Measurements from ENCODE around the gene DOCK11. TPM values are rescaled to one million over a fixed set of nuclear protein-coding genes. Genes with fewer than 3 reads are reported as not detected.

Gene DOCK11
- polyA plus RNA-seq, 1 of the 3 experiments (the other 2 are of a cell fraction) = 34.8 TPM

DNA sequence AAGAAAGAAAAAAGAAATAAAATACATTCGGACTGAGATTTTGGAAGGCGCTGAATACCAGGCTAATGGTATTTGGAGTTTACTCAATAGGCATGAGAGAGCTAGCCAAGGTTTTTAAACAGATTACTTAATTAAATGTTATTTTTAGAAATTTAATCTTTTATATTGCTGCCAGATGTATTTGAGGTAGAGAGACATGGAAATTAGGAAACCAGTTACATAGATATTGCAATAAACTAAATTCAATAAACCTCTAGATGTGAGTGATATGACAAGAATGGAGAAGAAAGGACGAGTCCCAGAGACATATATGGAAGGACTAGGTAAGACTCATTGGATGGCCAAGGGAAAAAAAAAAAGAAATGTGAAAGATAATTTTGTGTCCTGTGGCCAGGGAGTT lies 193.3 kb downstream of the DOCK11 start:
- peak; percentile 5 for DNase-seq
- peaks cover 0 to 8% of the 10 kb centered on the region in 2 experiments for H3K36me3 ChIP-seq (replicated peaks in 1 of 2; ENCODE audit: control insufficient read depth in 1 of 2, insufficient read depth in 2 of 2, low read length in 1 of 2)
- no peak overlapping the region for H2AFZ ChIP-seq (ENCODE audit: low read depth)
- no peaks in the 10 kb centered on the region for H3F3A ChIP-seq (replicated peaks; ENCODE audit: insufficient read depth)
- H3K4me1 ChIP-seq (ENCODE audit: control insufficient read depth in 1 of 2, insufficient read depth in 2 of 2, low read depth in 1 of 2, low read length in 1 of 2) = no peaks in the 10 kb centered on the region
- no peak overlapping the region for H3K4me2 ChIP-seq
- H3K9me3 ChIP-seq = no peaks in the 10 kb centered on the region
- H4K20me1 ChIP-seq (ENCODE audit: insufficient read depth) = no peaks in the 10 kb centered on the region
- no peak overlapping the region for H3K4me3 ChIP-seq (ENCODE audit: low read depth in 2 of 2, low read length in 1 of 2)
- no peak overlapping the region for H3K9ac ChIP-seq
- no peak overlapping the region for H3K27ac ChIP-seq (ENCODE audit: low read depth in 2 of 2, low read length in 1 of 2)
- H3K79me2 ChIP-seq (ENCODE audit: insufficient read depth) = no peaks in the 10 kb centered on the region
- TF ChIP-seq GATA2 (CRISPR knock-in tag; IDR thresholded peaks at IDR 0.05) (peak; percentile 27; the same call in 1 of the 2 replicates), RFX5 (IDR thresholded peaks at IDR 0.05; ENCODE audit: low read length) (no peak)
- CTCF ChIA-PET = no interaction called here
- H3K27me3 ChIP-seq (ENCODE audit: insufficient read depth) = no peaks in the 10 kb centered on the region
- WGBS (ENCODE audit: low lambda C conversion rate) = 34% methylated on average over 3 of the region's 3 CpGs
- POLR2A ChIA-PET = no interaction called here
- no peaks in the 10 kb centered on the region for H3K9me2 ChIP-seq

DNA sequence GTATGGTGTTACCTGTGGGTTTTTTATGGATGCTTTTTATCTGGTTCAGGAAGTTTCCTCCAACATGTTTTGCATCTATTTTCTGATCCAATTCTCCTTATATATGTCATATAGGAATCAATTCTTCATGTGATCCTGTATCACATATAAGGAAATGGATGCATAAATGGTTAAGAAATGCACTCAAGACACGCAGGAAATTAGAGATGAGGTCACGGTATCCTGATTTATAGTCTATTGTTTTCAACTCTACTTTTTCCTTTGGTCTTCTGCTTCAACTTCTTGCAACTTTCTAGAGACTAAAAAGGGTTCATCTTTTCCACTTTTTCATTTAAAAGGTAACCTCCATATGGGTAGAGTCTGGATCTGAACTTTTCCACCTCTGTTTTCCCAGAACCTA lies 198.2 kb downstream of the DOCK11 start:
- CTCF ChIA-PET = no interaction called here
- Histone ChIP-seq H3K9me3 (no peaks in the 10 kb centered on the region), H3K79me2 (ENCODE audit: insufficient read depth) (no peaks in the 10 kb centered on the region), H3K36me3 (replicated peaks in 1 of 2; ENCODE audit: control insufficient read depth in 1 of 2, insufficient read depth in 2 of 2, low read length in 1 of 2) (peaks cover 0 to 2% of the 10 kb centered on the region in 2 experiments), H3F3A (replicated peaks; ENCODE audit: insufficient read depth) (no peaks in the 10 kb centered on the region), H3K9ac (no peak overlapping the region), H2AFZ (ENCODE audit: low read depth) (no peak overlapping the region), H3K4me2 (no peak overlapping the region), H3K9me2 (no peaks in the 10 kb centered on the region), H3K27ac (ENCODE audit: low read depth in 2 of 2, low read length in 1 of 2) (no peak overlapping the region), H4K20me1 (ENCODE audit: insufficient read depth) (no peaks in the 10 kb centered on the region), H3K4me1 (ENCODE audit: control insufficient read depth in 1 of 2, insufficient read depth in 2 of 2, low read depth in 1 of 2, low read length in 1 of 2) (no peaks in the 10 kb centered on the region), H3K4me3 (ENCODE audit: low read depth in 2 of 2, low read length in 1 of 2) (no peak overlapping the region), H3K27me3 (ENCODE audit: insufficient read depth) (no peaks in the 10 kb centered on the region)
- no peak for DNase-seq
- 37% methylated on average over 2 of the region's 2 CpGs for WGBS (ENCODE audit: low lambda C conversion rate)
- POLR2A ChIA-PET = no interaction called here
- TF ChIP-seq GATA2 (CRISPR knock-in tag; IDR thresholded peaks at IDR 0.05) (no peak), NRF1 (IDR thresholded peaks at IDR 0.05; ENCODE audit: low read depth, low read length) (no peak), MEF2A (IDR thresholded peaks at IDR 0.05; ENCODE audit: borderline replicate concordance, low read depth) (no peak), GABPA (IDR thresholded peaks at IDR 0.05; ENCODE audit: low read depth) (no peak), TEAD4 (IDR thresholded peaks at IDR 0.05; ENCODE audit: borderline replicate concordance, insufficient read depth) (no peak), FOXJ3 (CRISPR knock-in tag; IDR thresholded peaks at IDR 0.05) (no peak), MXI1 (IDR thresholded peaks at IDR 0.05; ENCODE audit: low read depth, low read length) (no peak), FOXM1 (IDR thresholded peaks at IDR 0.05; ENCODE audit: low read depth) (no peak), NFIC (IDR thresholded peaks at IDR 0.05; ENCODE audit: borderline replicate concordance) (no peak), RXRA (IDR thresholded peaks at IDR 0.05; ENCODE audit: borderline replicate concordance, low read depth) (no peak), RAD21 (IDR thresholded peaks at IDR 0.05; ENCODE audit: low read length) (no peak), ELF1 (IDR thresholded peaks at IDR 0.05) (no peak), TCF12 (IDR thresholded peaks at IDR 0.05) (no peak), RFX5 (IDR thresholded peaks at IDR 0.05; ENCODE audit: low read length) (no peak), TAF1 (IDR thresholded peaks at IDR 0.05; ENCODE audit: borderline replicate concordance, low read depth, low read length) (no peak)
- TF ChIP-seq, protein P1, sequence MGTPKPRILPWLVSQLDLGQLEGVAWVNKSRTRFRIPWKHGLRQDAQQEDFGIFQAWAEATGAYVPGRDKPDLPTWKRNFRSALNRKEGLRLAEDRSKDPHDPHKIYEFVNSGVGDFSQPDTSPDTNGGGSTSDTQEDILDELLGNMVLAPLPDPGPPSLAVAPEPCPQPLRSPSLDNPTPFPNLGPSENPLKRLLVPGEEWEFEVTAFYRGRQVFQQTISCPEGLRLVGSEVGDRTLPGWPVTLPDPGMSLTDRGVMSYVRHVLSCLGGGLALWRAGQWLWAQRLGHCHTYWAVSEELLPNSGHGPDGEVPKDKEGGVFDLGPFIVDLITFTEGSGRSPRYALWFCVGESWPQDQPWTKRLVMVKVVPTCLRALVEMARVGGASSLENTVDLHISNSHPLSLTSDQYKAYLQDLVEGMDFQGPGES (IDR thresholded peaks at IDR 0.05; ENCODE audit: low read depth, low read length) = no peak
- TF ChIP-seq, protein P2, sequence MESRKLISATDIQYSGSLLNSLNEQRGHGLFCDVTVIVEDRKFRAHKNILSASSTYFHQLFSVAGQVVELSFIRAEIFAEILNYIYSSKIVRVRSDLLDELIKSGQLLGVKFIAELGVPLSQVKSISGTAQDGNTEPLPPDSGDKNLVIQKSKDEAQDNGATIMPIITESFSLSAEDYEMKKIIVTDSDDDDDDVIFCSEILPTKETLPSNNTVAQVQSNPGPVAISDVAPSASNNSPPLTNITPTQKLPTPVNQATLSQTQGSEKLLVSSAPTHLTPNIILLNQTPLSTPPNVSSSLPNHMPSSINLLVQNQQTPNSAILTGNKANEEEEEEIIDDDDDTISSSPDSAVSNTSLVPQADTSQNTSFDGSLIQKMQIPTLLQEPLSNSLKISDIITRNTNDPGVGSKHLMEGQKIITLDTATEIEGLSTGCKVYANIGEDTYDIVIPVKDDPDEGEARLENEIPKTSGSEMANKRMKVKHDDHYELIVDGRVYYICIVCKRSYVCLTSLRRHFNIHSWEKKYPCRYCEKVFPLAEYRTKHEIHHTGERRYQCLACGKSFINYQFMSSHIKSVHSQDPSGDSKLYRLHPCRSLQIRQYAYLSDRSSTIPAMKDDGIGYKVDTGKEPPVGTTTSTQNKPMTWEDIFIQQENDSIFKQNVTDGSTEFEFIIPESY (IDR thresholded peaks at IDR 0.05; ENCODE audit: borderline replicate concordance, low read depth) = no peak
- TF ChIP-seq, protein P3, sequence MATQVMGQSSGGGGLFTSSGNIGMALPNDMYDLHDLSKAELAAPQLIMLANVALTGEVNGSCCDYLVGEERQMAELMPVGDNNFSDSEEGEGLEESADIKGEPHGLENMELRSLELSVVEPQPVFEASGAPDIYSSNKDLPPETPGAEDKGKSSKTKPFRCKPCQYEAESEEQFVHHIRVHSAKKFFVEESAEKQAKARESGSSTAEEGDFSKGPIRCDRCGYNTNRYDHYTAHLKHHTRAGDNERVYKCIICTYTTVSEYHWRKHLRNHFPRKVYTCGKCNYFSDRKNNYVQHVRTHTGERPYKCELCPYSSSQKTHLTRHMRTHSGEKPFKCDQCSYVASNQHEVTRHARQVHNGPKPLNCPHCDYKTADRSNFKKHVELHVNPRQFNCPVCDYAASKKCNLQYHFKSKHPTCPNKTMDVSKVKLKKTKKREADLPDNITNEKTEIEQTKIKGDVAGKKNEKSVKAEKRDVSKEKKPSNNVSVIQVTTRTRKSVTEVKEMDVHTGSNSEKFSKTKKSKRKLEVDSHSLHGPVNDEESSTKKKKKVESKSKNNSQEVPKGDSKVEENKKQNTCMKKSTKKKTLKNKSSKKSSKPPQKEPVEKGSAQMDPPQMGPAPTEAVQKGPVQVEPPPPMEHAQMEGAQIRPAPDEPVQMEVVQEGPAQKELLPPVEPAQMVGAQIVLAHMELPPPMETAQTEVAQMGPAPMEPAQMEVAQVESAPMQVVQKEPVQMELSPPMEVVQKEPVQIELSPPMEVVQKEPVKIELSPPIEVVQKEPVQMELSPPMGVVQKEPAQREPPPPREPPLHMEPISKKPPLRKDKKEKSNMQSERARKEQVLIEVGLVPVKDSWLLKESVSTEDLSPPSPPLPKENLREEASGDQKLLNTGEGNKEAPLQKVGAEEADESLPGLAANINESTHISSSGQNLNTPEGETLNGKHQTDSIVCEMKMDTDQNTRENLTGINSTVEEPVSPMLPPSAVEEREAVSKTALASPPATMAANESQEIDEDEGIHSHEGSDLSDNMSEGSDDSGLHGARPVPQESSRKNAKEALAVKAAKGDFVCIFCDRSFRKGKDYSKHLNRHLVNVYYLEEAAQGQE (IDR thresholded peaks at IDR 0.05; ENCODE audit: low read depth, low read length) = no peak
- TF ChIP-seq, protein P4, sequence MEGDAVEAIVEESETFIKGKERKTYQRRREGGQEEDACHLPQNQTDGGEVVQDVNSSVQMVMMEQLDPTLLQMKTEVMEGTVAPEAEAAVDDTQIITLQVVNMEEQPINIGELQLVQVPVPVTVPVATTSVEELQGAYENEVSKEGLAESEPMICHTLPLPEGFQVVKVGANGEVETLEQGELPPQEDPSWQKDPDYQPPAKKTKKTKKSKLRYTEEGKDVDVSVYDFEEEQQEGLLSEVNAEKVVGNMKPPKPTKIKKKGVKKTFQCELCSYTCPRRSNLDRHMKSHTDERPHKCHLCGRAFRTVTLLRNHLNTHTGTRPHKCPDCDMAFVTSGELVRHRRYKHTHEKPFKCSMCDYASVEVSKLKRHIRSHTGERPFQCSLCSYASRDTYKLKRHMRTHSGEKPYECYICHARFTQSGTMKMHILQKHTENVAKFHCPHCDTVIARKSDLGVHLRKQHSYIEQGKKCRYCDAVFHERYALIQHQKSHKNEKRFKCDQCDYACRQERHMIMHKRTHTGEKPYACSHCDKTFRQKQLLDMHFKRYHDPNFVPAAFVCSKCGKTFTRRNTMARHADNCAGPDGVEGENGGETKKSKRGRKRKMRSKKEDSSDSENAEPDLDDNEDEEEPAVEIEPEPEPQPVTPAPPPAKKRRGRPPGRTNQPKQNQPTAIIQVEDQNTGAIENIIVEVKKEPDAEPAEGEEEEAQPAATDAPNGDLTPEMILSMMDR (IDR thresholded peaks at IDR 0.05) = no peak
- TF ChIP-seq, protein P5, sequence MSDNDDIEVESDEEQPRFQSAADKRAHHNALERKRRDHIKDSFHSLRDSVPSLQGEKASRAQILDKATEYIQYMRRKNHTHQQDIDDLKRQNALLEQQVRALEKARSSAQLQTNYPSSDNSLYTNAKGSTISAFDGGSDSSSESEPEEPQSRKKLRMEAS (IDR thresholded peaks at IDR 0.05; ENCODE audit: low read depth) = no peak
